Germinal center (tissue), 1 donor: ENCODE measurements around the gene SLC12A6.
A peak's percentile ranks its signal among the peaks of the same experiment; 100 is the strongest.
"Not testable (repeated sequence)": the region's sequence is repeated elsewhere in the genome, so short reads cannot be mapped to it uniquely, and the experiment has no call there.

Experiments
- DNase-seq: peaks from one replicate; pipeline ENCODE4 v3.0.0; 2012; ENCODE audit warnings: mixed read lengths, low spot score

Gene SLC12A6

DNA sequence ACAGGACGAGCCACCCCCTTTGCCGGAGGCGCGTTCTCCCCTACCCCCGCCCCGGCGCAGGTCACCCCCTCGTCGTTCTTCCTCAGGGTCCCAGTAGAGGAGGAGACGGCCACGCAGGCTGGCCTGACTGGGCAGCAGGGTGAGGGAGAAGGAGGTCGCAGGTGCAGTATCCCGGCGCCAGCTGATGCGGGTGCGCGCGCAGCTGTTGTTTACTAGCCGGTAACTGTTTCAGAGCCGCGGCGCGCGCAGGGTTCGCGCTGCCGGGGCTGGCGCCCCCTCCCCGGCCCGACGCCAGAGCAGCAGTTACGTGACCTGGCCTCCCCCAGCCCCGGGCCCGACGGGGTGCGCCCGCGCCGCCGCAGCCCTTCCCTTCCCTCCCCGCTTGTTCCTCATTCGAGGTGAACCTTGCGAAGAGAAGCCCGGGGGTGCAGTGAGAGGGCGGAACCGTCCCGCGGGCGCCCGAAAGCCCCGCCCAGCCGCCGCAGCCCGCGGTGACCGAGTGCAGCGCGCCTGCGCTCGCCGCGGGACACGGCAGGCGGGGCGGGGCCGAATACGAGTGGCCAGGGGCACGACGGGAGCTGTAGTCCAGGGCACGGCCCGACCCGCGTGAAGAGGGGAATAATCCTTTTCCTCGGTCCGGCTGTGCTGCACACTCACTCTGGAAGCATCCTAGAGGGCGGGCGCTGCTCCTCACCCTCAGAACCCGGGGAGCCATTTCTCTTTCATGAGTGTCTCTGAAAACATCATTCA is at the start of gene SLC12A6:
Gene SLC12A6, minus strand, starts transcription at position 225 of the 750 bp plus-strand sequence. CDS start 1,101 bp downstream, outside the sequence.
- DNase-seq = peak; percentile 93

DNA sequence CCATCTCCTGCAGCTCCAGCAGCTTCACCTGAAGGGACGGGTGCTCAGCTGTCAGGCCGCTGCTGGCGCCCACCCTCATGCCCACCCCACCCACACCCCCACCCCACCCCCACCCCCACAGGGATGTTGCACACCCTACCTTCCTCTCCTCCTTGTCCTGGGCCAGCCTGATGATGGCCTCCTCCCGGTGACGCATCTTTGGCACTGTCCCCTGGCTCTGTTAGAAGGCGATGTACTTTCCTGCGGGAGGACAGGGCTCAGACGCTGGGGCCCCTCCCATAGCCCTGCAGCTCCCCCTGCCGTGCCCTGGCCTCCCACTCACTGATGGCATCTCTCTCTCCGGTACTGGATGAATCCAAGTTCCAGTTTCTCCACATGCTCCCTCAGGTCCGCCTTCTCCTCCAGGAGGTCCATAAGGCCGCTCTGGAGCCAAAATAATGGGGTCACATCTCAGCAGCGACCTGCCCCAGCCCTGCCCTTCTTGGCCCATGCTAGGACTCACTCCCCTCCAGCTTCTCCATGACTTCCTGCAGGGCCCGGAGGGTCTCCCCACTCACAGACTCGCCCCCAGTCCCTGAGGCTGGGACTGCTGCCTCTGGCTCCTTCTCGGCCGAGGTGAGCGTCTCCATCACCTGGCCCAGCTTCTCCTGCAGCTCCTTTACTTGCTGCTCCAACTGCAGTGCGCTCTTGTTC is 44.4 kb upstream of the SLC12A6 start:
- not testable (repeated sequence) for DNase-seq

DNA sequence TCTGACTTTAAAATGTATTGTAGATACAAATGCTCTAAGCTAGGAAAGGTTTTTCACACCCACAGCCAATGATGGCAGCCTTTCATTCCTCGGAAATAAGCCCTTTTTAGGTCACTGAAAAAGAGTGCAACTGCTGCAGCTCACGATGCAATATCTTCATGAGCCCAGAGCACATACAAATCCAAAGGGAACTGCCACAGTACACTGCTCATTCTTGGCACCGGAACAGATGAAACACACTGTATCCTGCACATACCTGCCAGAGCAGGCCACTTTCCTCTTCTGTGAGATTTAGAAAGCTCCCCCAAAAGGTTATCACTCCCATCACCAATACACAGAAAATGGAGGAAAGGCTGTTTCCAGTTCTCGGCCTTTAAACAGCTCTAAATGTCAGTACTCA is 42.9 kb upstream of the SLC12A6 start:
- not testable (repeated sequence) for DNase-seq

GRCh38 chr15:34376856-34377255 is 39.3 kb upstream of the SLC12A6 start:
- no peak for DNase-seq

GRCh38 chr15:34375541-34375940 is 38.0 kb upstream of the SLC12A6 start:
- not testable (repeated sequence) for DNase-seq

GRCh38 chr15:34374816-34375215 is 37.2 kb upstream of the SLC12A6 start:
- DNase-seq = no peak

GRCh38 chr15:34373951-34374350 is 36.4 kb upstream of the SLC12A6 start:
- DNase-seq = no peak

DNA sequence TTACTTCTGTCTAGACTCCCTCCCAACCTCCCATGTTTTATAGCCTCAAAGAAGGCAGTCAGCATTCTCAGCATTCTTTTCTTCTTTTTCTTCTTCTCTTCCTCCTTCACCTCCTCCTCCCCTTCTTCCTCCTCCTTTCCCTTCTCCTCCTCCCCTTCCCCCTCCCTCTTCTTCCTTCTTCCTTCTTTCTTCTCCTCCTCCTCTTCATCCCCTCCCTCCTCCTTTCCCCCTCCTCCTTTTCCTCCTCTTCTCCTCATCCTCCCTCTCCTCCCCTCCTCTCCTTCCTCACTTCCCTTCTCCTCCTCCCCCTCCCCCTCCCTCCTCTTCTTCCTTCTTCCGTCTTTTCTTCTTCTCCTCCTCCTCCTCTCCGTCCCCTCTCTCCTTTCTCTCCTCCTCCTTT is 33.1 kb upstream of the SLC12A6 start:
- no peak for DNase-seq

- no peak for DNase-seq
Observed at GRCh38 chr15:34370129-34370528, 32.5 kb upstream of the SLC12A6 start.

GRCh38 chr15:34367101-34368081 is 29.8 kb upstream of the SLC12A6 start, which contains the start of gene LPCAT4:
Gene LPCAT4, minus strand, starts transcription at chr15:34367196. Its CDS starts 96 bp downstream, at chr15:34367100.
- DNase-seq = peak; percentile 95

DNA sequence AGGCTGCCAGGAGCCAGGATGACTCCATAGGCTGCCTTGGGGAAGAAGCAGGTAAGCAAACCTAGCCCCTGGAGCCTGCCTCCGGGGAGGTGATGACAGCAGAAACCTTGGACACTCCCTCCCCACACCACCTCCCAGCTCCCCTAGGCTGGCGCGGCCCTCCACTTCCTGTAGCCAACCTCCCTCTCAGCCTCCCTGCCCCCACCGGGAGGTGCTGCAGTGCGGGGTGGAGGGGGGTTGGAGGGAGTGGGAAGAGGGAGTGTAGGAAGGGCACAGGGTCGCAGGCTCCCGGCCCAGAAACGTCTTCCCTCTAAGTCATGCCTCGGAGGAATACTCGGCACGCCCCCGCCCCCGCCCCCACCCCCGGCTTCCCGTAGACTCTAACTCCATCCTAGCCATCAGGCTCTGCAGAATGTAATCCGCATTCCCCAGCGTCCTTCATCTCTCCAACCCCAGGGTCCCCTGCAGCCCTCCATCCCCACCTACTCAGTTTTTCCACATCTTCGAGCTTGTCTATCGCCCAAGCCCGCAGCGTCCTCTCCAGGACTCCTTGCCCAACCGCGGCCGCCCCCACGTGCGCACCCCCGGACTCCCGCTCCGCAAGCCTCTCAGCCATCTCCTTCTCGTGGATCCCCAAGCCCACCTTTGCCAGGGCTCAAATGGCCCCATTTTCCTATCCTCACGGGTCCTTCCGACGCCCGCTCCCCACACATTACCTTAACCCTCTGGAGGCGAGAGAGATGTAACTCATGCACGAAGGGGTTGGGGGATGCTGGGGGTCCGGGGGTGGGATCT is 28.9 kb upstream of the SLC12A6 start:
- peak; percentile 42 for DNase-seq

GRCh38 chr15:34365836-34366235 is 28.3 kb upstream of the SLC12A6 start:
- DNase-seq = no peak

GRCh38 chr15:34365091-34365825 is 27.7 kb upstream of the SLC12A6 start:
- no peak for DNase-seq

DNA sequence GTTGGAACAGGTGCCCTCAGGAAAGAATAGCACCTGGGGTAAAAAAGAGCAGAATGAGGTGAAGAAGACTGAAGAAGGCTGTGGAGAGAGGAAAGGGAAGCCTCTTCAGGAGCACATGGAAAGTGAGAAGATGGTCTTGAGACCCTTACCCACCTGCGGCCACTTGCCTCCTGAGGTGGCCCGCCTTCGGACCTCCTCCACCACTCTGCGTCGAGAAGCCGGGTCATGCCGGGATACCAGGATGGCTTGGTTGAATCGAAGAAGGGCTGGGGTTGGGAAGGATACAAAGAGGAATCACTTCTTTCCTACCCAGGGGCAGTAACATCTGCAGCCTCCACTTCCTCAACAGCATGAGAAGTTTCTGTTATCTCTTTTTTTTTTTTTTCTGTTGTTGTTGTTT is 26.5 kb upstream of the SLC12A6 start:
- DNase-seq = no peak

DNA sequence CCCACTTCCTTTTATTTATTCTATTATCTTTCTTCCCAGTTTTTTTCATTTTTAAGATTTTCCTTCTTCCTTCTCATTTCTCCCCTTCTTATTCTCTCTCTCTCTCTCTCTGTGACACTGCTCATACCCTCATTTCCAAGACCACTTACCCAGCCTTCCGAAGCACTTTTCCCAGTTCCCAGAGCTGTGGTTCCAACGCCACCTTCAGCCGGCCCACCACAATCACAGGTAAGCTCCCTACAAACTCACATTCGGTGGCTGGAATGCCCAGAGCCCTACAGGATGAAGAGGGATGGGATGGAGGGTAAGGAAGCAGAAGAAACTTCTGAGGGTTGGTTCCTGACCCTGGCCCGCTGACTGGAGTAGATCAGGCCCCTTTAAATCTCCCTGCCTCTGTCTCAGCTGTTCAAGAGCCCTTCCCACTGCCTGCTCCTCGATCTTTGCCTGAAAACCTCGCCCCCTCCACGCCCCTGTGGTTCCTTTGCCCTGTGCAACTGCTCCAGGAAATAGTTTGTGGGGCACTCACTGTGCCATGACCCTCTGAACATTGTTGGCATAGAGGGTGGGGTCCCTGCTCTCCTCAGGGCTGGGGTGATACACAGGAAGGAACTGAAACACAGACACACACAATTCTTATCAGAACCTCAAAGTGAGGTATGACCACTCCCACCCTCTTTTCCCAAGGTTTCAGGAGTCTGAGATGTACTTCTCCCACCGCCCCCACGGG is 24.6 kb upstream of the SLC12A6 start:
- no peak for DNase-seq

DNA sequence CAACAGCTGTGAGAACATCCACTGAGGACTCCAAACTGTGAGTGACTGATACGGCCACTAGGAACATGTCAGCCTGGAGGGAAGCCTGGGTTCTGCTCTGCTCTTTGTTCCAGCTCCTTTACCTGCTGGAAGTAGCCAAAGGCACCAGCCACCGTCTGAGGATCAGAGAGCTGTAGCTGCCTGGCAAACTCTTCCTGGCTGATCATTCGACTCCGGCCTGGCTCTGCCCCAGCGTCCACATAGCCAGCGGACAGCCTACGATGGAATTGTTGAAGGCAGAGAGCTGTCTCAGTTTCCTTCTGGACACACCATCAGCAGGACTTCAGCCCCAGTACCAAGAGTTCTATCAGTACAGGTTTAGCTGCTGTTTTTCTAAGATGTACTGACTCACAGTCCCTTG is 23.7 kb upstream of the SLC12A6 start:
- DNase-seq = no peak

DNA sequence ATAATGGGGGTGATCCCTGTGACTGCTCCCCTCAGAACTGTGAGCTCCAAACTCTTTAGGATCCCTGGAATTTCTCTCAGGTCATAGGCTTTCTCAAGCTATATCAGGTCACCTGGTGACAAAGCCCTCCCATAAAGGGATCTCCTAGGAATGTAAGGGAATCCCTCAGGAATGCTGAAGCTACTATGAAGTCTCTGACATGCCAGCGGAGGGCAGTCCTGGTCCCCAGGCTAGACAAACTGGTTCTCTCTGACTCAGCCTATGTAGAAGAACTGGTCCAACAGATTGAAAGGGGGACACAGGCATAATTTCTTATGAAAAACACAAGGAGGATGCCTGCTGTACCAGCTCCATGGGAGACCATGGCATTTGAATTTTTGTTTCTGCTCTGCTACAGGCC is 22.7 kb upstream of the SLC12A6 start:
- DNase-seq = no peak

GRCh38 chr15:34359416-34359815 is 21.8 kb upstream of the SLC12A6 start:
- no peak for DNase-seq

- DNase-seq = no peak
Observed at GRCh38 chr15:34358948-34359347, 21.4 kb upstream of the SLC12A6 start.

GRCh38 chr15:34358367-34358766 is 20.8 kb upstream of the SLC12A6 start:
- DNase-seq = no peak
